Mucosa of gallbladder (tissue), 1 donor: ENCODE results near the gene MAGI2. TPM values are rescaled to one million over a fixed set of nuclear protein-coding genes. Genes with fewer than 3 reads are reported as not detected.
A peak's percentile ranks its signal among the peaks of the same experiment; 100 is the strongest.

Source experiments
- DNase-seq: peaks from one replicate; pipeline ENCODE4 v3.0.0-alpha.2; 2020; ENCODE audit warnings: low spot score
- total RNA-seq: library from RNA; stranded (reverse); gene quantifications from one replicate; pipeline ENCODE4 v1.2.1, GENCODE V29; 2021
- donor health status: DM: no; HTN: no; CAD: no.

The MAGI2 gene
- total RNA-seq, 1 donor from 2014 or later: 10.6 TPM

DNA sequence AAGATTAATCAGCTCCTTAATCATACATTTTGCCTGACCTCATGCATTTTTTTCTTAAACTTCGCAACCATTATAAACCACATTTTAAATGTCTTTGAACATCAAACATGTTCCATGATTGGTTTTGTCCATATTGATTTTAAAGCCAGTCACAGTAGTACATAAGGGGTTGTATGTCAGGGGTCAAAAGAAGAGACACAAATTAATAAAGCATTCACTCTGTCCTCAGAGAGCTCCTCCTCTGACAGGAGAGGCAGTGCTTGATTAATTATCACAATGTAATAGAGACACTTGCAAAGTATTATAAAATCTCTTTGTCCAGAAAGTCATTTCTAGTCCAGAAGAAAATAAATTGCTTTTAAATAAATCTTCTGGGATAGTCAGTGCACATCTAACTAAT, 195.5 kb downstream of the MAGI2 start:
- DNase-seq: no peak

DNA sequence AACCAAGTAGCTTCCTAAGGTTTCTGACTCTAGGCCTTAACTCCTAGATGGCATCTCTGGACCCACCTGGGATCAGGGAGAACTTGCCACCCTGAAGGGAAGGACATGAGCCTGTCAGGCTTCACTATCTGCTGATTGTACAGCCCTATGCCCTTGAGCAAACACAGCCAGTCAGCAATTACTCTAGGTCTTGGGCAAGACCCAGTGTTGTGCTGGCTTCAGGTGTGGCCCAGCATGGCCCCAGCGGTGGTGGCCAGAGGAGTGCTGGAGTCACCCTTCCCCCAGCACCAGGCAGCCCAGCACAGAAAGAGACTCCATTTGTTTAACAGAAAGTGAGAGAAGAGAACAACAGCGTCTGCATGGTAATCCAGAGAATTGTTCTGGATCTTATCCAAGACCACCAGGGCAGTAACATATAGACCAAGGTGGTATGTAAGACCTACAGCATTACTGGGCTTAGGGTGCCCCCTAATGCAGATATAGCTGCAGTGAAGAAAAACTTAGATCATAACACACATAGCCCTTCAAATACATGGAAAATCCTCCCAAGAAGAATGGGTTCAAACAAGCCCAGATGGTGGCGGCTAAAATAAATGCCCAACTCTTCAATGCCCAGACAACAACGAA, 207.7 kb downstream of the MAGI2 start:
- no peak for DNase-seq

DNA sequence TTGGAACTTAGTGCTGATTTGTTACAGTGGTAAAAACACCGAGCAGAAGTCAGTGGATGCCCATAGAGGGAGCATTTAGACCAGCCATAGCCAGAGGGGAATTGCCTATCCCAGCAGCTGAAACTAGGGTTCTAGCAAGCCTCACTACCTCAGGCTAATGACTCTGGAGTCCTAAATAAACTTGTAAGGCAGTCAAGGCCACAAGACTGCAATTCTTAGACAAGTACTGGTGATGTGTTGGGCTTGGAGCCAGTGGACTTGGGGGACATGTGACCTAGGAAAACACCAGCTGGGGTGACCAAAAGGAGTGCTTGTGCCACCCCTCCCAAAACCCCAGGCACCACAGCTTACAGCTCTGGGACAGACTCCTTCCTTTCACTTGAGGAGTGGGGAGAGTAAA, 209.0 kb downstream of the MAGI2 start:
- DNase-seq: no peak

DNA sequence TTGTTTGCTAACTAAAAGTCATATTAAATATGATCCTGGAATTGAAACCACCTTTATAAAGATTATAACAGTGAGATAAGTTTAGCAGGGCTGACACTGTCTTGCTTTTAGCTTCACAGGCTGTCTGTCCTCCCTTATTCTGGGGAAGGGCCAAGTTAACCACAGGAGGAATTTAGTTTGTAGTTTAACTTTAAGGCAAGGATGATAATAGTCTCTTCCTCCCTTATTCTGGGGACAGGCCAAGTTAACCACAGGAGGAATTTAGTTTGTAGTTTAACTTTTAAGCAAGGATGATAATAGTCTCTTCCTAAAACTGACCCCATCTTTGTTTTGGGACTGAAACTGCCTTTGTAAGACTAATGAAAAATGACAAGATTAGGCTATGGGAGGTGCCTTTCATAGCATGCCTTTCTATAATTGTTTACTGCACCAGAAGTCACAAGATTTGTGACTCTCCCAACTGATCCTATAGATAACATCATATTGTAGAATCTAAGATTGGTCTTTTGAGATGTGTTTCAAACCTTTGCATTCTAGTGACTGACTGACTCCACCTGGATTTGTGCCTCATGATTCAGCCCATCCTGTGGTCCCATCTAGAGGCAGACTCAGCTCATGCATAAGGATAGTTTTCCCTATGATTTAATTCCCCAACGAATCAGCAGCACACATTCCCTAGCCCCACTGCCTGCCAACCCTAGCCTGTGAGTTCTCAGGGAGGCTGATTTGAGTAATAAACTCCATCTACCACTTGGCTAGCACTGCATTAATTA, 212.0 kb downstream of the MAGI2 start:
- DNase-seq: no peak

DNA sequence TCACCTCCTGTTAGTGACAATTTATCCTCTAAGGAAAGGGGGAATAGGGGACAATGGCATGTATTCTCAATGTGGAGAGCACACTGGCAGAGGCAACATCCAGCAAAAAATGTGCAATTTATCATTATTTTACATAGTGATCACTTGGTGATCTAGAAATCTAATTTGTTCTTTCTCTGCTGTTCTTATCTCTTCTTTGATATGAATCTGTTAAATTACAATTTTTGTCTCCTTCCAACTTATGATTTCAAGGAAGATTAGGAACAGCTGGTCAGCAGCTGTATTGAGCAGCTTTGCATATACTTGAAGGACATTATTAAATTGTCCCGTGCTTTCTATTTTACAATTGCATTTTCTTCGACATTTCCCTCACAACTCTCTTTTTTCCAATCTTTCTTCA, 213.1 kb downstream of the MAGI2 start:
- no peak for DNase-seq

DNA sequence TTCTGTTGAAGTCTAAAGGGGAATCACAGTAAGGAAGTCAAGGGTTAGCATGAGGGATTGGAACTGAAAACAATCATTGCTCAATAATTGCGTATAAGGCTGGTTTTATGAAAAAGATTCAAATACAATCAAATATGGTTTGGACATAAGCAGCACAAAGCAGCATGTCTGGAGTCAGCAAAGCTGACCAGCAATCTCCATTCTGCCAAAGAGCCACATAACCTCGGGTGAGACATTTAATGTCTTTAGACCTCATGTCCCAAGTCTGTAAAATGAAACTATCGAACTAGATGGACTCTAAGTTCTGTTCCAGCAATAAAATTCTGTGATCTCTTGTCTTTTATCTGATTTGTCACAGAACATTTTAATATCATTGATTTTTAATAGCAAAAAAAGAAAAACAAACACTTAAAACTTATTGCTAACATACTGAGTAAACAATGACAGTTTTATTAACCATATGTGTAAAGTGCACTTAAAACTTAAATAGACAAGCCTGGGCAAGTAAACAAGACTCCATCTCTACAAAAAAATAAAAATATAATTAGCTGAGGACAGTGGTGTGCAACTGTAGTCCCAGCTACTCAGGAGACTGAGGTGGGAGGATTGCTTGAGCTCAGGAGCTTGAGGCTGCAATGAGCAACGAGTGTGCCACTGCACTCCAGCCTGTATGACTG, 217.0 kb downstream of the MAGI2 start:
- no peak for DNase-seq

DNA sequence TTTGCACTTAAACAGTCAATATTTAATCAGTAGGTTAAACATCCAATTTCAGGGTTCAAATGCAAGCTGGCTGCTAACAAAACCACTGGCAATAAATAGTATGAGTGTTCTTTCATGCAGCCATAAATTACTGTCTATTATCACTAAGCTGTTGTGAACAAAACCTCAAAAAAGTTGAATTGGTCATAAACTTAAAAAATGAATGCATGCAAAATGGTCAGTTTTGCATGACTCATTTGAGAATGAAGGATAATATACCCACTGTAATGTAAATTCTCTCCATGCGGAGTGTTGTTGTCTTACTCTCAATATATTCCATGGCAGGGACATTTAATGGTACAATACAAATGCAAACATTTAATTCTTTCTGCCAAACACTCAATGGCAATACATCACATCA, 226.4 kb downstream of the MAGI2 start:
- DNase-seq: no peak

DNA sequence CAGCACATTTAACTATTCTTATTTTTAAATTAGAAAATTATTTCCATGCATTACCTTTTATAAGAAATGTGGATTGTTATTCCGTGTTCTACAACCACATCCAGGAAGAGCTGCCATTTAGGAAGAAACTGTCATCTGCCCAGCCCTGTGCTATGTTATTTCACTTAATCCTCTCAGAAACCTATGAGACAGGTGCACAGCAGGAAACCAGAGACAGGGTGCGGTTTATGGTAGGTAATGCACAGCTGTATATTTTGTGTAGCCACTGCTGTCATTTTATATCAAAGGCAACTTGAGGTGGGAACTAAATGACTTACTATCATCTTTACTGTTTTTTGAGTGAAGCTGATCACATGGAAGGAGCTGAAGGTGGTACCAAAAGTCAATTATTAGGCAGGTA, 232.3 kb downstream of the MAGI2 start:
- DNase-seq: no peak

DNA sequence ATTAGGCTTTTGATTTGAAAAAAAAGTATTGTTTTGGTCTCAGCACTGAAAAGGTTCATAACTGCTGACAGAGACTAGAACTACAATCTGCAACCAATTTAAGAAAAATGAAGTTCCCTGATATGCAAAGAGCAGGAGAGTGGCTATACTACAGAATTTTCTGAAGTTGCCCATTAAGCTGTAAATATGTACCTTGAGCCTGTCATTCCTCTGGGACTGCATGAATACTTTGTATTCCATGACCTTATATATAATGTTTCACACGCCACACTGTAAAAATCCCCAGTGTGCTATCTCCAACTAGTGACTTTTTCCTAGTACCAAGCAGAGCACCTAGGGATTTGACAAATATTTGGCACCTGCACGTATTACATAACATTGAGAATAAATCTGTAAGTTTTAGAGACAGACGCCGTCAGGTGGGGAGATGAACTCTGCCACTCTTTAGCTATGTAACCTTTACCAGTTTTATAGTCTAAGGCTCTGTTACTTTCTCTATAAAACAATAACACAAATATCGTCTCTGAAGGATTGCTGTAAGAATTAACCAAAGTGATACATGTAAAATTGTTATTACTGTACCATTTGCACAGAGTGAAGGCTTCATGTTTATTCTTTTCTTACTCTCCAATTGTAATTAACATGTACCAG, 235.4 kb downstream of the MAGI2 start:
- DNase-seq: no peak

DNA sequence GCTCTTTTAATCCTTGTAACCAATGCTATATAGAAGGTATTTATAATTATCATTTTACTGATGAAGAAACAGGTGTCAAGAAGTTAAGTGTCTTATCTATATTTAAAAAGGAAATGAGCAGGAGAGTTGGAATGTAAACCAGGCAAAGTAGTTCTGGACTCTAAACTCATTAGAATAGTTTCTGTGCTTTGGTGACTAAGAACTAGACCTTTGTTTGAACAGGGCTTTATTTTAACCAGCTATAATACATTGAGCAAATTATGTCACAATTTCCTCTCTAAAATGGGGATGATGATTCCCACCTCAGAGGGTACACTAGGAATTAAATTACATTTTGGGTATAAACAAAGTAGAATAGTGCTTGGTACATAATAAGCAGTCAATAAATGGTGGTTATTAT, 236.0 kb downstream of the MAGI2 start:
- DNase-seq: no peak

DNA sequence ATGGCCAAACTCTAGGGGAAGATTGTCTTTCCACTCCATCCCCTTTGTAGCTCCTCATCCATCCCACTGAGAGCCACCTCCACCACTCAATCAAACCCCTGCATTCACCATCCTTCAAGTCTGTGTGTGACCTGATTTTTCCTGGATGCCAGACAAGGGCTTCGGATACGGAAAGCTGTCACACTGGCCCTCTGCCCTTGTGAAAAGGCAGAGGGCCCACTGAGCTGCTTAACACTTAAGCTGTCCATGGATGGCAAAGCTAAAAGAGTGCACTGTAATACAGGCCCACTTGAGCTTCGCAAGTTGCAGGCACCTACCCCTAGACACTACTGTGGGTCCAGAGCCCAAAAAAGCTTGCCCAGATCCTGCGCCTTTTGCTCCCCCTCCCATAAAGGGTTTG, 237.2 kb downstream of the MAGI2 start:
- DNase-seq: no peak

DNA sequence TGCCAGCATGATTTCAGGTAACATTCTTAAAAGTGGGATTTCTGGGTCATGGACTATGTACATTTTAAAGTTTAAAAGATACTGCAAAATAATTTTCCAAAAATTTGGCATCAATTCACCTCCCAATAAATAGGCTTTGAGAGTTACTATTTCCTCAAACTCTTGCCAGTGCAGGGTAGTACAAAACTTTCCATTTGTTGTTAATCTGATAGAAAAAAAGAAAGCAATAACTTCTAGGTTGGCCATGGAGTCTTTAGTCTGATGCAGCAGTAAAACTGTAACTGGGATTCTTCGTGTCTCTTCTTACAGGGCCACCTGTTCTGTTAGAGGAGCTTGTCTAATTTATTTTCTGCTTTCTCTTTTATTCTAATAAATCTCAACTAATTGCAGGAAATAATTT, 241.1 kb downstream of the MAGI2 start:
- no peak for DNase-seq

DNA sequence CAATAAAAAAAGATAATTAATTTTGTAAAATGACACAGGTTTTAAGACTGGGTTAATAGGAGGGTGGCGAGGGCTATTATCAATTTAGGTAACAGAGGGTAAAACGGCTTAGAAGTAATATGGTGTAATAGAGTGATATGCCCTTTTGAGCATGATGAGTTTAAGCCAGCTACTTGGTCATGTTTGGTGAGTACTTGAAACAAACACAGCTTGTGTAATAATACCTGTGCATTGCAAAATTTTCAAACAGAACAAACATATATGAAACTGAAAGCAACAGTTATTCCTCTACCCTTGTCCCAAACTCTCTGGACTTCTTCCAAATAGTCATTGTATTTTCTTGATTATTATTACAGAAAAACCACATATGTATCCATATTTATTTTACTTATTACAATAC, 241.7 kb downstream of the MAGI2 start:
- no peak for DNase-seq

DNA sequence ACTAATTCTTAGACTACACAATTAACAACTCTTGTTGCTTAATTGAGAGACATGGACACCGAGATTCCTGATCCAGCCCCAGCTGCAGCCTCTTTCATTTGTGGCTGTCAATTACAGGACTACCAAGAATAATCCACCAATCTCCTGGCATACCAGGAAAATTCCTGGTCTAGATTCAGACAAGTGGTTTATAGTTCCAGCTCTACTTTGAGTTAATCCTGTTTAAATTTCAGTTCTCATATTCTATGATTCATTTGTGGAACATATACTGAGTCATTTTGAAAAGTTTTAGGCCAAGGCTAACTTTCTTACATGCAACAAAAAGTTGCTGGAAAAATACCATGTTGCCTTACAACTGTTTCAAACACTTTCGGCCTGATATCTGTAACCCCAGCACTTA, 253.5 kb downstream of the MAGI2 start:
- no peak for DNase-seq

DNA sequence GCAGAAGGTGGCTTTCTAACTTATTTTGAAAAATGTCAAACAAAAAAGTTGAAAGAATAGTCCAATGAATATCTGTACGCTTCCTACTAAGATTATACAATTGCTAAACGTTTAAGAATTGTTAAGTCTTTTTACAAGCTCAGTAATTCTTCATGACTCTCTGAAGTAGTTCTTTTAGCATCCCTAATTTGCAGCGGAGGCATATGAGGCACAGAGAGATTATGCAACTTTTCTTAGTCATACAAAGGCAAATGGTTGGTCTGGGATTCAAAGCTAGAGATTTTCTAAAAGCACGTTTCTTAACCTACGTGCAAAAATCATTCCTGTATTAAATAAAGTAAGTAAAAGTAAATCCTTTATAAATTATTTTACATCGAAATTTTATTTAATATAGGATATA, 254.2 kb downstream of the MAGI2 start:
- DNase-seq: no peak

DNA sequence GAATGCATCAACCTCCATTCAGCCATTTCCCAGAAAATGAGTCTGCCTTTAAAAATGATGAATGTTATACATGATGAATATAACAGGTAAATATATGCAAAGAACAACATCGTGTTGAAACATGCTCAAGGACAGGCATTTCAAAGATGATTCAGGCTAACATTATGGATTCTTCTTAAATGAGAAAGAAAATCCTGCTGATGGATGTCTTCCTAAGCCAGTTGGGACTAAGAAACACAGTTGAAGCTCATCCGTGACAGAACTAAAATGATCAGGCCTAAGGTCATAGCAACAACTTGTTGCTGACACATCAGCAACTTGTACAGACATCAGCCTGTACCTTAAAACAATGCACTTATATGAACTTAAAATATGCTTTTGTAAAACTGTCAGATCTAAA, 267.9 kb downstream of the MAGI2 start:
- no peak for DNase-seq

DNA sequence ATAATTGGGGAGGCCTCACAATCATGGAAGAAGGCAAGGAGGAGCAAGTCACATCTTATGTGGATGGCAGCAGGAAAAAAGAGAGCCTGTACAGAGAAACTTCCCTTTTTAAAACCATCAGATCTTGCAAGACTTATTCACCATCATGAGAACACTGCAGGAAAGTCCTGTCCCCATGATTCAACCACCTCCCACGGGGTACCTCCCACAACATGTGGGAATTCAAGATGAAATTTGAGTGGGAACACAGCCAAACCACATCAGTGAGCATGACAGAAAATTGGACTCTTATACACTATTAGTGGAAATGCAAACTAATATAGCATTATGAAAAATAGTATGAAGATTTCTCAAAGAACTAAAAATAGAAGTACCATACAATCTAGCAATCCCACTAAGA, 271.2 kb downstream of the MAGI2 start:
- DNase-seq: no peak

DNA sequence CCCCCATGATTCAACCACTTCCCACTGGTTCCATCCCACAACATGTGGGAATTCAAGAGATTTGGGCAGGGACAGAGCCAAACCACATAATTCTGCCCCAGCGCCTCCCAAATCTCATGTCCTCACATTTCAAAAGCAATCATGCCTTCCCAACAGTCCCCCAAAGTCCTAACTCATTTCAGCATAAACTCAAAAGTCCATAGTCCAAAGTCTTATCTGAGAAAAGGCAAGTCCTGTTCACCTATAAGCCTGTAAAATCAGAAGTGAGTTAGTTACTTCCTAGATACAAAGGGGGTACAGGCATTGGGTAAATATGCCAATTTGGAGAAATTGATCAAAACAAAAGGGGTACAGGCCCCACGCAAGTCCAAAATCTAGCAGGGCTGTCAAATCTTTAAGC, 272.9 kb downstream of the MAGI2 start:
- no peak for DNase-seq

DNA sequence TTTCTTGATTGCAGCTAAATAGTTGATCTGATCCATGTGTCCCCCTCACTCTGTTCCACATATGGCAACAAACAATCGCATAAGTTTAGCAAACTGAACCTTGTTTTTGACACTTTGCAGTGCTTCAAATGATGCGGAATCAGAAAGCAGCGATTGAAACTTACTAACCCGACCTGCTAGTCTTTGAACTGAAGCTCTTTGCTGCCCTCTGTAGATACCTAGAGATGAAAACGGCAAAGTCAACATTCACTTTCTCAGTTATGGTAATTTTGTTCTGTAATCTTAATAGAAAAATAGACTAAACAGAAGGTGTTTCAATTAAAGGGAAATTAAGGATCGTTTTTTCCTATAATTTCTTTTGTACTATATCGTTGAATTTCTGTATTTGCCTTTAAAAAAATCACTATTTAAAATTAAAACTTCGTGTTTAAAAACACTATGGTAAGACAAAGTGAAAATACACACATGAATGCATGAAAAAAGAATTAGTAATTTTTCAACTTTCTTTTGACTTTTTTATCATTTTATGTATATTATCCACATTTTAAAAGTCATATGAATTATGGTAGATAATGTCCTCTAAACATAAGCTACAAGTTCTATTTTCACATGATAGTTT, 276.5 kb downstream of the MAGI2 start:
- peak; percentile 13 for DNase-seq

DNA sequence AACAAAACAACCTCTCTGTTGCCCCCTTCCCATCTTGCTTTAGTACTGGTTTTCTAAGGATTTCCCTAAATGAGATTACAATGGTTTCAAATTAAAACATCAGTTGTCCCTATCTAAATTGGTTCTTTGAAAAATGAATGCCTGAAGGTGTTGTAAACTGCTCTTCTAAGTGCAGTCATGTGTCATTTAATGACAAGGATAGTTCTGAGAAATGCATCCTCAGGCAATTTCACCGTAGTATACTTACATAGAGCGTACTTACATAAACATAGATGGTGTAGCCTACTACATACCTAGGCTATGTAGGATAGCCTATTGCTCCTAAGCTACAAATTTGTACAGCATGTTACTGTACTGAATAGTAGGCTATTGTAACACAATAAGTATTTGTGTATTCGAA, 278.1 kb downstream of the MAGI2 start:
- no peak for DNase-seq

DNA sequence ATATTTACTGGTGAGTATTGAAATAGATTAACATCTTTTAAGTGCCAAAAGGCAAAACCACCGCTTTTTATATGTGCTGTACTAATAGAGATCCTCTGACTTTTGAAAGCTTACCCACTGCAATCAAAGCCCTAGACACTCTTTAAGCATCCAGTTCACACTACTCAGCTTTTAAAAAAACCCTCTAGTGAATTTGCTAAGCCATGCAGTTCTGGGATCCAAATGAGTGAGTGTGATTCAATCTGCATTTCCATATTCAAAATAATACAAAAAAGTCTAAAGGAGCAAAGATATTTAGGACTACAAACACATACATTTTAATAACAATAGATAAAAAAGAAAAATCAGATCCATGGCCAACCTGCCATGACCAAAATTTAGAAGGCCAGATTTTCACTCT, 288.2 kb downstream of the MAGI2 start:
- DNase-seq: no peak

DNA sequence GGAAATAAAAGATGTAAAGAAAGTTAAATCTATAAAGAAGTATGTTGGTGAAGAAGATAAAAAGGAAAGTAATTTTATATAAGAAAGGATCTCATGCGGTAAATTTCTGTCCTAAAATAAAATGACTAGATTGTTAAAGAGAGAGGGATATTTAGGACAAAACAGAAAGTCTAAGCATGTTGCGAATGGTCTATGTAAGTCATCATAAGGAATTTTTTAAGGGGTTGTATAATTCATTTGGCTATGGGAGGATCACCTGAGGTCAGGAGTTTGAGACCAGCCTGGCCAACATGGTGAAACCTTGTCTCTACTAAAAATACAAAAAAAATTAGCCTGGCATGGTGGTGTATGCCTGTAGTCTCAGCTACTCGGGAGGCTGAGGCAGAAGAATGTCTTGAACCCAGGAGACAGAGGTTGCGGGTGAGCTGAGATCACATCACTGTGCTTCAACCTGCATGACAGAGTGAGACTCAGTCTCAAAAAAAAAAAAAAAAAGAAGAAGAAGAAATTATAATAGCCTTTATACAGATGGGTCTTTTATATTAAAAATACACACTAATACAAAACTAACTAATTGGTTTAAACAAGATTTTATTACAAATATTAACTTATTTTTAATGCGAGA, 294.3 kb downstream of the MAGI2 start:
- DNase-seq: no peak
